ENCODE results near the gene SLPI. TPM values are rescaled to one million over a fixed set of nuclear protein-coding genes. Genes with fewer than 3 reads are reported as not detected.

Gene SLPI, protein sequence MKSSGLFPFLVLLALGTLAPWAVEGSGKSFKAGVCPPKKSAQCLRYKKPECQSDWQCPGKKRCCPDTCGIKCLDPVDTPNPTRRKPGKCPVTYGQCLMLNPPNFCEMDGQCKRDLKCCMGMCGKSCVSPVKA
- total RNA-seq (2021; fragmentation: NEBNext Ultra II Directional; extraction: Animal tissue kit (Norgen Biotek cat#: 25700)) = under 1 TPM in 2 of 6 experiments, not detected in 4; 0.33 to 0.66 TPM
- long read RNA-seq = 0 reads

DNA sequence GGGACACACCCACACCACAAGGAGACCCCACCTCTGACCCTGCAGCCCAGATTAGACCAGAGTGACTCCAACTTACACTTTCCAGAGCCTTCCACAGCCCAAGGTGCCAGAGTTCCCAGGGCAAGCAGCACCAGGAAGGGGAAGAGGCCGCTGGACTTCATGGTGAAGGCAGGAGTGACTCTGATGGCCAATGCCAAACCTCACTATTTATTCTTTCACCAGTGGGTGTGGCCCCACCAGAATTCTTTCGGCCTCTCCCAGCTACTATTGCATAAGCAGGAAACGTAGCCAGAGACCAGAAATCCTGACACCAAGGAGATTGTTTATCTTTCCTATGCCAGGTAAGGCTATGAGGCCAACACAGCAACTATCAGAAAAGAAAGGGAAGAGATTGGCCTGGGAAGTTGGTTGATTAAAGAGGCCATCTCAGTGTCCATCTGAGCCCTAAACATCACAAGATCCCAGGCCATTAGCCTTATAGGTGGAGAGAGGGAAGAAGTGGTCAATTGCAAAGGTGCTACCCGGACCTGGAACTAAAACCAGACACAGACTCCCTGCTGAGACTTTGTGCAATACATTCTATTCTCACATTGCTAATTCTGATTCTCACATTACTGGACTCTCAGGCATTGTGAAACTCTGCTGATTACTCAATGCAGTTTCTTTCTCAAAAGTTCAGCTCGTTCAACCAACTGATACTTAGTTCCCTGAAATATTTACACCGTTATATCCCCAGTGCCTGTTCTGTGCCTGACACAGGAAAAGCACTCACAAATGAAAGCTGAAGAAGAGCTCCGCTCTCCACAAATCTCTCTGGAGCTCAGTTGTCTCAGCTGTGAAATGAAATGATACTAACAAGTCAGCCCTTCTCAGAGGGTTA is at the start of gene SLPI:
SLPI (minus strand) TSS at position 182 of the 880 bp plus-strand sequence; CDS start at position 161, 21 bp downstream.
- Mint-ChIP-seq H3K4me3 (no peak within 1 kb of the TSS), H3K27ac (no peak within 1 kb of the TSS), H3K4me1 (ENCODE audit: low read depth) (no peaks in the 10 kb centered on the region), H3K27me3 (ENCODE audit: insufficient read depth) (peaks cover 26% of the 10 kb centered on the region), H3K9me3 (no peaks in the 10 kb centered on the region), H3K36me3 (ENCODE audit: low read depth) (no peaks in the 10 kb centered on the region)
- DNase-seq = no peak
- TF ChIP-seq, protein P1, sequence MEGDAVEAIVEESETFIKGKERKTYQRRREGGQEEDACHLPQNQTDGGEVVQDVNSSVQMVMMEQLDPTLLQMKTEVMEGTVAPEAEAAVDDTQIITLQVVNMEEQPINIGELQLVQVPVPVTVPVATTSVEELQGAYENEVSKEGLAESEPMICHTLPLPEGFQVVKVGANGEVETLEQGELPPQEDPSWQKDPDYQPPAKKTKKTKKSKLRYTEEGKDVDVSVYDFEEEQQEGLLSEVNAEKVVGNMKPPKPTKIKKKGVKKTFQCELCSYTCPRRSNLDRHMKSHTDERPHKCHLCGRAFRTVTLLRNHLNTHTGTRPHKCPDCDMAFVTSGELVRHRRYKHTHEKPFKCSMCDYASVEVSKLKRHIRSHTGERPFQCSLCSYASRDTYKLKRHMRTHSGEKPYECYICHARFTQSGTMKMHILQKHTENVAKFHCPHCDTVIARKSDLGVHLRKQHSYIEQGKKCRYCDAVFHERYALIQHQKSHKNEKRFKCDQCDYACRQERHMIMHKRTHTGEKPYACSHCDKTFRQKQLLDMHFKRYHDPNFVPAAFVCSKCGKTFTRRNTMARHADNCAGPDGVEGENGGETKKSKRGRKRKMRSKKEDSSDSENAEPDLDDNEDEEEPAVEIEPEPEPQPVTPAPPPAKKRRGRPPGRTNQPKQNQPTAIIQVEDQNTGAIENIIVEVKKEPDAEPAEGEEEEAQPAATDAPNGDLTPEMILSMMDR (IDR thresholded peaks at IDR 0.05) = no peak

DNA sequence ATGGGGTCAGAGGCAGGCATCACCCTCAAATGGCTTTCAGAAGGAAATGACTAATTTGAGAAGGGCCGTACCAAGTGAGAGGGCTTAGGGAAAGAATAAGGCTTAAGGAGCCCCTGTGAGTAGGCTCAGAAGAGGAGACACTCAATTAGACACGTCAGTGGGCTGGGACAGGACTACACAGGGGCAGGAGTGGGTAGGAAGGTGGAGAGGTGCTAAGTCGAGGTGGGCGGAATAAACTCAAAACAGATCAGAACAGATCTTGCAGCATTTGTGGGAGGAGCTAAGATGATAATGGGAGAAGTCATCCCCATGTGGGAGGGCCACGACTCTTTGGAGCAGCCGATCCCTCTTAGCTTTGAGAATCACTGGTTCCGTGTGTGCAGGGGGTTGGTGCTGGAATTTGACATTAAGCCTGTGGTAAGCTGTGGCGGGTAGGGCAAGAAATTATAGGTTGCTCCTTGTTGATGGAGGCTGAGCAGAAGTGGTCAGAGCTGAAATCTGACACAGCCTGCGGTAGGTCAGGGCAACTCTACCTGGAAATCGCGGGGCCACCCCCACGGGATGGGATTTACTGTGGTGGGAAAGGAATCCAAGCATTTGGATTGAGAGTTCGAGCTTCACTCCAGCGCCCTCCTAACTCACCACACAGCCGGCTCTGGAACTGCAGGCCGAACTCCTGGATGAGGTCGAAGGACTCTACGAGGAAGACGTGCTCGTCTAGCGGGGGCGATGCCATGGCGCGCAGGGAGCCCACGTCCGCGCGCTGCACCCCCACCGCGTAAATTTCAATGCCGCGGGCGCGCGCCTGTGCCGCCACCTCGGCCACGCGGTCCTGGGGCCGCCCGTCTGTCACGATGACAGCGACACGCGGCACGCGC is 49.5 kb upstream of the SLPI start:
- H3K4me1 Mint-ChIP-seq (ENCODE audit: low read depth) = peaks cover 8% of the 10 kb centered on the region
- H3K4me3 Mint-ChIP-seq = no peak overlapping the region
- DNase-seq = no peak
- no peaks in the 10 kb centered on the region; the same call in 1 of the 2 replicates for H3K9me3 Mint-ChIP-seq
- no peaks in the 10 kb centered on the region for H3K36me3 Mint-ChIP-seq (ENCODE audit: low read depth)
- H3K27ac Mint-ChIP-seq = no peak overlapping the region
- H3K27me3 Mint-ChIP-seq (ENCODE audit: insufficient read depth) = peaks cover 30% of the 10 kb centered on the region
- TF ChIP-seq, protein P1 (IDR thresholded peaks at IDR 0.05) = no peak

DNA sequence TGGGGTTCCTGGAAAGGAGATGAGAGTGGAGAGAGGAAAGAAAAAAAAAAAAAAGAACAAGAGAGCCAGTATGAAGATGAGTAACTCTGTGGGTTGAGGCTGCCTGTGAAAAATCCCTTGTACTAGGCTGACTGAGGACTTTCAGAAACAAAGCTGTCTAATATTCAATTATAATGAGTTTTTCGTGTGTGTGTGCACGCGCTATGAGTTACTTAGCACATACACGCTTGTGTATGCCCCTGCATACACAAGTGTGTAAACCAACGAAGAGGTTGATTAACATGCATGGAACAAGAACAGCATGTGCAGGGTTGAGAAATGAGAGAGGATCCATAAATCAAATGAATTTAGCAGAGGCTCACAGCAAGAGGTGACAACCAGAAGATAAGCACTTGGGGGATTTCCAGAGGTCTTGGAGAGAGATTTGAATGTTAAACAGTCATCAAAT is 47.5 kb upstream of the SLPI start:
- Mint-ChIP-seq H3K9me3 (no peaks in the 10 kb centered on the region; the same call in 1 of the 2 replicates), H3K27me3 (ENCODE audit: insufficient read depth) (peaks cover 32% of the 10 kb centered on the region), H3K36me3 (ENCODE audit: low read depth) (no peaks in the 10 kb centered on the region), H3K4me1 (ENCODE audit: low read depth) (peaks cover 8% of the 10 kb centered on the region), H3K27ac (no peak overlapping the region), H3K4me3 (no peak overlapping the region)
- TF ChIP-seq, protein P1 (IDR thresholded peaks at IDR 0.05) = no peak
- DNase-seq = no peak

DNA sequence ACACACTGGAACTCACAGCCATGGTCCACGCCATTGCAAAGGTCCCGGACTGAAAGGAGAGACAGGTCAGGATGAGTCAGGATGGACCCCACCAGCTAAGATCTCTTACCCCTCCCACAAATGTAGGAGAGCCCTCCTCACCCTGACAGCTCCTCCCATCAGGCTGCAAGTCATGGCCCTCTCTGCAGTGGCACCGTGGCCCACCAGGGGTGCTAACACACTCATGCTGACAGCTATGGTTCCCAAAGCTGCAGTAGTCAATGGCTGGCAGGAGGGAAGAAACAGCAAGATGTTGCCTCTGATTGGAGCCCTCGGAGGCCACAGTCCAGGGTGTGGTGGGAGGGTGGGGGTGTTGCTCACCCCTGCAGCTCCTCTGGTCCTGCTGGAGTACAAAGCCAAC is 46.6 kb upstream of the SLPI start:
- no peak overlapping the region for H3K27ac Mint-ChIP-seq
- no peak overlapping the region for H3K4me3 Mint-ChIP-seq
- peaks cover 8% of the 10 kb centered on the region for H3K4me1 Mint-ChIP-seq (ENCODE audit: low read depth)
- TF ChIP-seq, protein P1 (IDR thresholded peaks at IDR 0.05) = peak; percentile 63
- H3K9me3 Mint-ChIP-seq = no peaks in the 10 kb centered on the region; the same call in 1 of the 2 replicates
- no peaks in the 10 kb centered on the region for H3K36me3 Mint-ChIP-seq (ENCODE audit: low read depth)
- peak; percentile 32 for DNase-seq
- H3K27me3 Mint-ChIP-seq (ENCODE audit: insufficient read depth) = peaks cover 32% of the 10 kb centered on the region

DNA sequence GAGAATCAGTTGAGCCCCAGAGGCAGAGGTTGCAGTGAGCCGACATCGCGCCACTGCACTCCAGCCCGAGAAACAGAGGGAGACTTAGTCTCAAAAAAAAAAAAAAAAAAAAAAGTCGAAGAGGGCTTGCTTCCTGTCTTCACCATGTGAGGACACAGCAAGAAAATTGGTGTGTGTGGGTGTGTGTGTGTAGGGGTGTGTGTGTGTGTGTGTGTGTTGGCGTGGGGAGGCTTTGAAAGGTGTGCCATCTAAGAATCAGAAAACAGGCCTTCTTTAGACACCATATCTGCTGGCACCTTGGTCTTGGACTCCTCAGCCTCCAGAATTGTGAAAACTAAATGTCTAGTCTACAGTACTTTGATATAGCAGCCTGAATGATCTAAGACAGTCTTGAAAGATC is 45.4 kb upstream of the SLPI start:
- Mint-ChIP-seq H3K27me3 (ENCODE audit: insufficient read depth) (peaks cover 22% of the 10 kb centered on the region), H3K27ac (no peak overlapping the region), H3K4me1 (ENCODE audit: low read depth) (peaks cover 8% of the 10 kb centered on the region), H3K9me3 (no peaks in the 10 kb centered on the region; the same call in 1 of the 2 replicates), H3K36me3 (ENCODE audit: low read depth) (no peaks in the 10 kb centered on the region), H3K4me3 (no peak overlapping the region)
- TF ChIP-seq, protein P1 (IDR thresholded peaks at IDR 0.05) = no peak
- no peak for DNase-seq

Data from HFFc6 (cell line).